Measurements from ENCODE around the gene VDAC2. TPM values are rescaled to one million over a fixed set of nuclear protein-coding genes. Genes with fewer than 3 reads are reported as not detected.
"Not testable (repeated sequence)": the region's sequence is repeated elsewhere in the genome, so short reads cannot be mapped to it uniquely, and the experiment has no call there.

Gene VDAC2
- total and polyA plus RNA-seq, 2 experiments from 2014 or later, result 147 to 268 TPM

DNA sequence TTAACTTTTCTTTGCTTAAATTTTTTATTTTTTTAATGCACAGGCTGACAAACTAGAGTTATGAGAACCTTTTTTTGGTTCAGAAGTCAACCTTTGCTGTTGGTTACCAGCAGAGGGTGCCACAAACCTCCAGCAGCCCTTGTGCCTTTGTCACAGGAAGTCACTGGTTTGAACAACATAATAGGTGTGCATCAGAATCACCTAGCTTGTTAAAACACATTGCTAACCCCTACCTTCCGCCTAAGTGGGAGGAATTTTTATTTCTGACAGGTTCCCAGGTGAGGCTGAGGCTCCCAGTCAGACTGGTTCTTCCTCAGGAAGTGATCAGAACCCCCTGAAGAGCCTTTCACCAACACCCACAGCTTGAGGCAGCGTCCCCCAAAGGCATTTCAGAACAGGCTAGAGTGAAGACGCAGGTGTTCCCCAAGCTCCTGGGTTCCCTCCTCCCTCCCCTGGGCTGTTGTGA is 22.6 kb upstream of the VDAC2 start:
- peak; percentile 77 for DNase-seq
- TF ChIP-seq EZH2phosphoT487 (IDR thresholded peaks at IDR 0.05; ENCODE audit: insufficient read depth, low read depth) (no peak), EZH2 (IDR thresholded peaks at IDR 0.05; ENCODE audit: insufficient read depth, poor library complexity, severe bottlenecking) (no peak)
- in situ Hi-C loops (cut with MboI), result loop anchor here (5.0 kb wide), 1 partner anchor 44 kb away; no protein-coding TSS in a partner anchor

DNA sequence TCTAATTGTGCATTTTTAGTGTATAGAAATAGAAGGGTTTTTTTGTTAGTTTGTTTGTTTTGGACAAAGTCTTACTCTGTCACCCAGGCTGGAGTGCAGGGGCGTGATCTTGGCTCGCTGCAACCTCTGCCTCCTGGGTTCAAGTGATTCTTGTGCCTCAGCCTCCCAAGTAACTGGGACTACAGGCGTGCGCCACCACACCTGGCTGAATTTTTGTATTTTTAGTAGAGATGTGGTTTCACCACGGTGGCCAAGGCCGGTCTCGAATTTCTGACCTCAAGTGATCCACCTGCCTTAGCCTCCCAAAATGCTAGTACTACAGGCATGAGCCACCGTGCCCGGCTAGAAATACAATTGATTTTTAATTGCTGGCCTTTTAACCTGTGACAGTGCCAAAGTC is 22.1 kb upstream of the VDAC2 start:
- not testable (repeated sequence) for H2AFZ ChIP-seq; H3K36me3 ChIP-seq (ENCODE audit: low read depth); H3K27ac ChIP-seq; H3K9me2 ChIP-seq (ENCODE audit: insufficient read depth); DNase-seq; H3K4me2 ChIP-seq (ENCODE audit: unreplicated experiment); H4K20me1 ChIP-seq (ENCODE audit: insufficient read depth); H3K79me2 ChIP-seq (ENCODE audit: insufficient read depth); H3K4me3 ChIP-seq; H3K27me3 ChIP-seq (replicated peaks; ENCODE audit: insufficient read depth); H3K9ac ChIP-seq; H3K9me3 ChIP-seq (ENCODE audit: low read depth)
- in situ Hi-C loops (cut with MboI), result loop anchor here (5.0 kb wide), 1 partner anchor 44 kb away; no protein-coding TSS in a partner anchor
- Histone ChIP-seq H3K4me1 (ENCODE audit: insufficient read depth) (peaks cover 14% of the 10 kb centered on the region), H3F3A (ENCODE audit: insufficient read depth) (peaks cover 20% of the 10 kb centered on the region; the same call in 1 of the 2 replicates)
- WGBS, 2 experiments (ENCODE audit: low coverage in 1 of 2, low lambda C conversion rate in 2 of 2, missing lambda C conversion rate in 2 of 2), result 90 to 91% methylated on average over 9 of the region's 9 CpGs

More for the DNA sequence above, 22.6 kb upstream of the VDAC2 start:
- WGBS, 2 experiments (ENCODE audit: low coverage in 1 of 2, low lambda C conversion rate in 2 of 2, missing lambda C conversion rate in 2 of 2), result 61 to 63% methylated on average over 3 of the region's 3 CpGs
- Histone ChIP-seq H3K4me1 (ENCODE audit: insufficient read depth) (peaks cover 14% of the 10 kb centered on the region), H3K27me3 (replicated peaks; ENCODE audit: insufficient read depth) (no peaks in the 10 kb centered on the region), H2AFZ (no peak overlapping the region), H3F3A (ENCODE audit: insufficient read depth) (peaks cover 20% of the 10 kb centered on the region; the same call in 1 of the 2 replicates), H3K9me3 (ENCODE audit: low read depth) (no peaks in the 10 kb centered on the region), H3K27ac (no peak overlapping the region), H3K4me3 (no peak overlapping the region), H3K36me3 (ENCODE audit: low read depth) (no peaks in the 10 kb centered on the region), H4K20me1 (ENCODE audit: insufficient read depth) (no peaks in the 10 kb centered on the region), H3K4me2 (ENCODE audit: unreplicated experiment) (no peak overlapping the region), H3K79me2 (ENCODE audit: insufficient read depth) (no peaks in the 10 kb centered on the region), H3K9ac (no peak overlapping the region), H3K9me2 (ENCODE audit: insufficient read depth) (no peaks in the 10 kb centered on the region)

DNA sequence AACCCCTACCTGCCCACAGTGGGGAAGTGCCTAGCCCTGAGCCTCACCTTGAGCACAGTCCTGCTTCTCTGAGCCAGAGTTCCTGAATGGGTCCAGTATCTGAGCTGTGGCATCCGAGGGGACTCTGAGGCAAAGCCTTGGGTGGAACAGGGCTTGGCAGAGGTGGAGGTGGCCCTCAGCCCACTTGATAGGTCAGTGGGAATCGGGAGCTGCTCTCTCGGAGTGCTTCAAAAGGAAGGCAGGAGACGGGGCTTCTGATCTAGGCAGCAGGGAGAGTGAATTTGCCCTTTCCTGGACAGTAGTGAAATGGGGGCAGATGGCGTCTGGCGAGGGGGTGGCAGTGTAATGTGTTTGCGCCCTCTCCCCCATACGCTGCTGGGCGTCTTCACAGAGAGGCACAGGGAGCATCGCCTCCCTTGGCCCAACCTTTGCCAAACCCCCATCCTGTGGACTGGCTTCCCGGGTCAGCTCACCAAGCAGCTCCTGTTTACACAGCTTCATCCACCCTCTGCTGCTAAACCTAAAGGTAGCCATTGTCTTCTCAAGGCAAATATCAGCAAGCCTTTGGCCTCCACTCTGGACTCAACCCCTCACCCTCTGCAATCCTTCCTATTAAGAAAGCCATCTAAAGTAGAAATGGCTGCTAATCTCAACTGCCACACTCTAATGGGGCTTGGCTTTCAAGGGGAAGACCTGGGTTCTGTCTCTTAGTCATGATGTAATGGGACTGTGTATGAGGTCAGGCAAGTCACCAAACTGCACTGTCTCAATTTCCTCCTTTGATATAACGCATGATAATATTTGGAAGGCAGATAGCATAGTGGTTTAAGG is 21.1 kb upstream of the VDAC2 start:
- H3K27ac ChIP-seq, result no peak overlapping the region
- no peak overlapping the region for H3K4me3 ChIP-seq
- no peaks in the 10 kb centered on the region for H3K27me3 ChIP-seq (replicated peaks; ENCODE audit: insufficient read depth)
- no peak overlapping the region for H3K9ac ChIP-seq
- peaks cover 20% of the 10 kb centered on the region; the same call in 1 of the 2 replicates for H3F3A ChIP-seq (ENCODE audit: insufficient read depth)
- H3K4me2 ChIP-seq (ENCODE audit: unreplicated experiment), result no peak overlapping the region
- H3K79me2 ChIP-seq (ENCODE audit: insufficient read depth), result 0 out of 2 replicates have a peak, but pooled peaks cover 4% of the 10 kb centered on the region
- no peak overlapping the region for H2AFZ ChIP-seq
- peaks cover 16% of the 10 kb centered on the region for H3K4me1 ChIP-seq (ENCODE audit: insufficient read depth)
- no peaks in the 10 kb centered on the region for H3K9me3 ChIP-seq (ENCODE audit: low read depth)
- H3K36me3 ChIP-seq (ENCODE audit: low read depth), result no peaks in the 10 kb centered on the region
- WGBS, 2 experiments (ENCODE audit: low coverage in 1 of 2, low lambda C conversion rate in 2 of 2, missing lambda C conversion rate in 2 of 2), result 93 to 95% methylated on average over 11 to 12 of the region's 12 CpGs
- TF ChIP-seq EZH2 (IDR thresholded peaks at IDR 0.05; ENCODE audit: insufficient read depth, poor library complexity, severe bottlenecking), result no peak
- TF ChIP-seq EZH2phosphoT487 (IDR thresholded peaks at IDR 0.05; ENCODE audit: insufficient read depth, low read depth), result no peak
- no peaks in the 10 kb centered on the region for H4K20me1 ChIP-seq (ENCODE audit: insufficient read depth)
- in situ Hi-C loops (cut with MboI), result loop anchor here (5.0 kb wide), 1 partner anchor 43 kb away; no protein-coding TSS in a partner anchor
- H3K9me2 ChIP-seq (ENCODE audit: insufficient read depth), result no peaks in the 10 kb centered on the region
- no peak for DNase-seq

DNA sequence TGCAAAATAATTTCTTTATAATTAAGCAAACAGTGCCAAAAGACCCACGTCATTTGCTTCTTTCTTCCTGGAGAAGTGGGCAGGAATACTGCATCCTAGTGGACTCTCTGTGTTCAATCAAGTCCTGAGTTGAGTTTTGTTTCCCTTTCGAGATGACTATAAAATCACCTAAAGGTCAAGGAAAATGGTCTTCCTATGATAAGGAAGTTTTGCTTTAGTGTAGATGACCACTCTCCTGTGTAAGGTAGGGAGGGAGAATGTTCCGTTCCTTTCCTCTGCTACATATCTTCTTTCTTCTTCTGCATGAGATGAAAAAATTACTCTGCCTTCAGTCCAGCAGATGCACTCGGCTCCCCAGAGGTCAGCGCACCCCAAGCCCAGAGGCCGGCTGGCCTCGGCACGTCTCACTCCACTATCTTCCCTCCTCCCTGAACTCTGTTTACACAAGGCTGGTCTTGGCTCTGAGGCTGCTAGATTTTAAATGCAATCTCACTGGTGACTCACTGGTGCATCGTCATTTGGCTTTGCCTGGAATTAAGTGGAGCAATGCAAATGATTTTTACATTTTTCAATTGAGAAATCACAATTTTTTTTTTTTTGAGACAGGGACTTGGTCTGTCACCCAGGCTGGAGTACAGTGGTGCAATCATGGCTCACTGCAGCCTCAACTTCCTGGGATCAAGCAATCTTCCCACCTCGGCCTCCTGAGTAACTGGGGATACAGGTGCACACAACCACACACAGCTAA is 18.6 kb upstream of the VDAC2 start:
- H3K4me1 ChIP-seq (ENCODE audit: insufficient read depth), result peaks cover 29% of the 10 kb centered on the region
- no peak for TF ChIP-seq EZH2 (IDR thresholded peaks at IDR 0.05; ENCODE audit: insufficient read depth, poor library complexity, severe bottlenecking)
- no peak for TF ChIP-seq EZH2phosphoT487 (IDR thresholded peaks at IDR 0.05; ENCODE audit: insufficient read depth, low read depth)
- H3K9me2 ChIP-seq (ENCODE audit: insufficient read depth), result no peaks in the 10 kb centered on the region
- in situ Hi-C loops (cut with MboI), result no loop called here
- peak overlapping the region; percentile 25 for H3K4me3 ChIP-seq
- no peaks in the 10 kb centered on the region for H4K20me1 ChIP-seq (ENCODE audit: insufficient read depth)
- H2AFZ ChIP-seq, result peak overlapping the region; percentile 20; the same call in 1 of the 2 replicates
- DNase-seq, result peak; percentile 95
- 0 out of 2 replicates have a peak, but pooled peaks cover 4% of the 10 kb centered on the region for H3K79me2 ChIP-seq (ENCODE audit: insufficient read depth)
- 23 to 25% methylated on average over 10 of the region's 10 CpGs for WGBS, 2 experiments (ENCODE audit: low coverage in 1 of 2, low lambda C conversion rate in 2 of 2, missing lambda C conversion rate in 2 of 2)
- peak overlapping the region; percentile 58 for H3K4me2 ChIP-seq (ENCODE audit: unreplicated experiment)
- no peaks in the 10 kb centered on the region for H3K27me3 ChIP-seq (replicated peaks; ENCODE audit: insufficient read depth)
- peaks cover 25% of the 10 kb centered on the region; the same call in 1 of the 2 replicates for H3F3A ChIP-seq (ENCODE audit: insufficient read depth)
- H3K36me3 ChIP-seq (ENCODE audit: low read depth), result no peaks in the 10 kb centered on the region
- no peaks in the 10 kb centered on the region for H3K9me3 ChIP-seq (ENCODE audit: low read depth)
- H3K9ac ChIP-seq, result peak overlapping the region; percentile 61
- H3K27ac ChIP-seq, result peak overlapping the region; percentile 78

DNA sequence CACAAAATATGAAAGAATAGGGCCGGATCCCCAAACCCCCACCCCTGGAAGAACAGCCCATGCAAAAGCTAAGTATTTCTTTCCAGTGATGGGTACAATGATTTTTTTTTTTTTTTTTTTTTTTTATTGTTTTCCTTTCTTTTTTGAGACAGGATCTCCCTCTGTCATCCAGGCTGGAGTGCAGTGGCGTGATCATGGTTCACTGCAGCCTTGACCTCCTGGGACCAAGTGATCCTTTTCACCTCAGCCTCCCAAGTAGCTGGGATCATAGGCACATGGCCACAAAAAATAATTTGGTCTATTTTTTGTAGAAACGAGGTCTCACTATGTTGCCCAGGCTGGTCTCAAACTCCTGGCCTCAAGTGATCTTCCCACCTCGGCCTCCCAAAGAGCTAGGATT is 16.0 kb upstream of the VDAC2 start:
- Histone ChIP-seq H3F3A (ENCODE audit: insufficient read depth) (peaks cover 21% of the 10 kb centered on the region; the same call in 1 of the 2 replicates), H3K4me1 (ENCODE audit: insufficient read depth) (peaks cover 29% of the 10 kb centered on the region), H3K27ac (peak overlapping the region; percentile 36)
- H3K36me3 ChIP-seq (ENCODE audit: low read depth); H3K27me3 ChIP-seq (replicated peaks; ENCODE audit: insufficient read depth); H3K4me3 ChIP-seq; H3K9me3 ChIP-seq (ENCODE audit: low read depth); H3K79me2 ChIP-seq (ENCODE audit: insufficient read depth); H3K9me2 ChIP-seq (ENCODE audit: insufficient read depth); H3K9ac ChIP-seq; H3K4me2 ChIP-seq (ENCODE audit: unreplicated experiment); H4K20me1 ChIP-seq (ENCODE audit: insufficient read depth); H2AFZ ChIP-seq; DNase-seq; in situ Hi-C loops (cut with MboI): not testable (repeated sequence)
- 96 to 98% methylated on average over 4 of the region's 4 CpGs for WGBS, 2 experiments (ENCODE audit: low coverage in 1 of 2, low lambda C conversion rate in 2 of 2, missing lambda C conversion rate in 2 of 2)
